MCF 10A (cell line): ENCODE results near the gene NINJ2. TPM values are rescaled to one million over a fixed set of nuclear protein-coding genes. Genes with fewer than 3 reads are reported as not detected.

Source experiments
- BruUV-seq: library from RNA; stranded (reverse); fragments of 400-500 nt; replicated peaks from 2 replicates; lab custom pipeline; 2021; lab: Mats Ljungman, UMichigan
- CTCF ChIA-PET: fragments of 300-600 bp; sonication (Branson Sonifier 250); formaldehyde crosslinking; extraction: SDS; loops from one replicate; lab custom pipeline; 2021; ENCODE audit warnings: antibody characterized with exemption, inconsistent platforms; lab: Yijun Ruan, JAX
- POLR2A ChIA-PET: fragments of 300-600, 350-650 bp; sonication (Branson Sonifier 250); formaldehyde crosslinking; extraction: SDS; loops from one replicate; lab custom pipeline; 2020; ENCODE audit warnings: antibody characterized with exemption, inconsistent platforms; lab: Yijun Ruan, JAX
- DNase-seq: peaks from one replicate; pipeline ENCODE4 v3.0.0-alpha.2; 2018; ENCODE audit not compliant: unreplicated experiment
- H3K27ac Mint-ChIP-seq: one replicate; pipeline ENCODE4 v1.8.0; 2022; ENCODE audit warnings: mild to moderate bottlenecking, low read depth, mixed read lengths; ENCODE audit not compliant: unreplicated experiment
- H3K27me3 Mint-ChIP-seq: one replicate; pipeline ENCODE4 v1.8.0; 2022; ENCODE audit warnings: mixed read lengths; ENCODE audit not compliant: insufficient read depth, unreplicated experiment
- H3K36me3 Mint-ChIP-seq: one replicate; pipeline ENCODE4 v1.8.0; 2022; ENCODE audit warnings: mild to moderate bottlenecking, moderate library complexity, mixed read lengths; ENCODE audit not compliant: insufficient read depth, unreplicated experiment
- H3K4me1 Mint-ChIP-seq: one replicate; pipeline ENCODE4 v1.8.0; 2022; ENCODE audit warnings: mixed read lengths; ENCODE audit not compliant: insufficient read depth, unreplicated experiment
- H3K4me3 Mint-ChIP-seq: one replicate; pipeline ENCODE4 v1.8.0; 2022; ENCODE audit warnings: mild to moderate bottlenecking, moderate library complexity, mixed read lengths; ENCODE audit not compliant: unreplicated experiment
- H3K9me3 Mint-ChIP-seq: one replicate; pipeline ENCODE4 v1.8.0; 2022; ENCODE audit warnings: mixed read lengths; ENCODE audit not compliant: unreplicated experiment
- intact Hi-C: fragments of 100-400 bp; cut with micrococcal nuclease; formaldehyde crosslinking; loops from 2 replicates; pipeline ENCODE4 v1.14.1; 2022
- total RNA-seq: library from RNA; stranded (reverse); gene quantifications from 2 replicates; pipeline ENCODE4 v1.2.3, GENCODE V29; 2022
- TF ChIP-seq, protein P1 (sequence below): fragments of 200-600 bp; IDR thresholded peaks from one replicate; pipeline ENCODE4 v1.8.0; 2022; ENCODE audit warnings: antibody characterized with exemption, mild to moderate bottlenecking; ENCODE audit not compliant: unreplicated experiment

The NINJ2 gene
- total RNA-seq, 1 experiment from 2014 or later: not detected

DNA sequence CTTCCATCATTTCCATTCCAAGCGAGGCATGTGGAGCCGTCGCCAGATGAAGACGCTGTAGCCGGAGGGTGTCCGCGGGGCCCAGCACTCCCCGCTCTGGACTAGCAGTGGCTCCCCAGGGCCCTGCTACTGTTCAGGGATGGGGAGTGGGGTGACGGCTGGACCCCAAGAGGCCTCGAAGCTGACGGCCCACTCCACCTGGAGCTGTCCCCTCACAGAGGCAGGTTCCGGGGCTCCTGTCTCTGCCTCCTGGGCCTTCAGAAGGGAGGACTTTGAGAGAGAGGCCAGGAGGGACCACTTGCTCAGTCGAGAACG lies 101.9 kb downstream of the NINJ2 start:
- Mint-ChIP-seq H3K4me1 (no peaks in the 10 kb centered on the region), H3K27ac (no peak overlapping the region), H3K9me3 (no peaks in the 10 kb centered on the region), H3K27me3 (peaks cover 25% of the 10 kb centered on the region), H3K36me3 (no peaks in the 10 kb centered on the region), H3K4me3 (no peak overlapping the region)
- intact Hi-C loops: no loop called here
- TF ChIP-seq, protein P1, sequence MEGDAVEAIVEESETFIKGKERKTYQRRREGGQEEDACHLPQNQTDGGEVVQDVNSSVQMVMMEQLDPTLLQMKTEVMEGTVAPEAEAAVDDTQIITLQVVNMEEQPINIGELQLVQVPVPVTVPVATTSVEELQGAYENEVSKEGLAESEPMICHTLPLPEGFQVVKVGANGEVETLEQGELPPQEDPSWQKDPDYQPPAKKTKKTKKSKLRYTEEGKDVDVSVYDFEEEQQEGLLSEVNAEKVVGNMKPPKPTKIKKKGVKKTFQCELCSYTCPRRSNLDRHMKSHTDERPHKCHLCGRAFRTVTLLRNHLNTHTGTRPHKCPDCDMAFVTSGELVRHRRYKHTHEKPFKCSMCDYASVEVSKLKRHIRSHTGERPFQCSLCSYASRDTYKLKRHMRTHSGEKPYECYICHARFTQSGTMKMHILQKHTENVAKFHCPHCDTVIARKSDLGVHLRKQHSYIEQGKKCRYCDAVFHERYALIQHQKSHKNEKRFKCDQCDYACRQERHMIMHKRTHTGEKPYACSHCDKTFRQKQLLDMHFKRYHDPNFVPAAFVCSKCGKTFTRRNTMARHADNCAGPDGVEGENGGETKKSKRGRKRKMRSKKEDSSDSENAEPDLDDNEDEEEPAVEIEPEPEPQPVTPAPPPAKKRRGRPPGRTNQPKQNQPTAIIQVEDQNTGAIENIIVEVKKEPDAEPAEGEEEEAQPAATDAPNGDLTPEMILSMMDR: no peak
- ChIA-PET POLR2A (no interaction called here), CTCF (interaction anchor here (0.7 to 0.9 kb wide), 3 partner anchors 14 to 1074 kb away, joined by 3 to 4 read pairs (median 4); no protein-coding TSS in a partner anchor)
- no peak for DNase-seq
- BruUV-seq: no TSS peak

DNA sequence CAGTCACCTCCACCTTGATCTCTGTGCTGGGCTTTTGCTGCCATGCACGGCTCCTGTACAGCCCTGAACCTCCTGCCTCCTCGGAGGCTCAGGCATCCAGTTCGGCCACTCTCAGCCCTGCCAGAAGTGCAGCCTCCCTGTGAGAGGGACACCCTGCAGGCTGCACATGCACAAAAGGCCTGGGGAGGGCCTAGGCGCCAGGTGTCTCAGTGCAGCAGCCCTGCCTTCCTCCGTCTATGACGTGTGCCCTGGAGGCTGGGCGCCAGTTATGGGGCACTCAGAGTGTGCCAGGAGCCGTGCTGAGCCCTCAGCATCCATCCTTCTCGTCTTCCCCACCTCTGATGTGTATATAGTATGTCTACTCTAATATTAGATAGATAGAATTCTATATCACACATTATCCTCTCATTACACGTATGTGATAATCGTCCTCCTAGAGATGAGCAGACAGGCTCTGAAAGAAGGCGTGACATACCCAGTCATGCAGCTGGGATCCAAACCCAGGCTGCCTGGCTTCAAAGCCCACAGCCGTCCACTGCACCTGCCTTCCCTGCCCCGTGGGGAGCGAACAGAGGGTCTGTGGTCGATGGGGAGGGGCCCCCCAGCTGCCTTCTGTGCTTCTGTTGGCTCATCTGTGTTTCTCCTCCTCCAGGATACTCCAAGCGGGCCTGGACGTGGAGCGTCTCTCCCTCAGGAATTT lies 102.4 kb downstream of the NINJ2 start:
- intact Hi-C loops: no loop called here
- Mint-ChIP-seq H3K9me3 (no peaks in the 10 kb centered on the region), H3K36me3 (no peaks in the 10 kb centered on the region), H3K27me3 (peaks cover 25% of the 10 kb centered on the region), H3K4me3 (no peak overlapping the region), H3K27ac (no peak overlapping the region), H3K4me1 (no peaks in the 10 kb centered on the region)
- no peak for DNase-seq
- TF ChIP-seq, protein P1: no peak
- BruUV-seq: no TSS peak
- CTCF ChIA-PET: interaction anchor here (0.7 to 0.9 kb wide), 2 partner anchors 392 to 1074 kb away, joined by 3 to 4 read pairs; no protein-coding TSS in a partner anchor
- POLR2A ChIA-PET: no interaction called here

DNA sequence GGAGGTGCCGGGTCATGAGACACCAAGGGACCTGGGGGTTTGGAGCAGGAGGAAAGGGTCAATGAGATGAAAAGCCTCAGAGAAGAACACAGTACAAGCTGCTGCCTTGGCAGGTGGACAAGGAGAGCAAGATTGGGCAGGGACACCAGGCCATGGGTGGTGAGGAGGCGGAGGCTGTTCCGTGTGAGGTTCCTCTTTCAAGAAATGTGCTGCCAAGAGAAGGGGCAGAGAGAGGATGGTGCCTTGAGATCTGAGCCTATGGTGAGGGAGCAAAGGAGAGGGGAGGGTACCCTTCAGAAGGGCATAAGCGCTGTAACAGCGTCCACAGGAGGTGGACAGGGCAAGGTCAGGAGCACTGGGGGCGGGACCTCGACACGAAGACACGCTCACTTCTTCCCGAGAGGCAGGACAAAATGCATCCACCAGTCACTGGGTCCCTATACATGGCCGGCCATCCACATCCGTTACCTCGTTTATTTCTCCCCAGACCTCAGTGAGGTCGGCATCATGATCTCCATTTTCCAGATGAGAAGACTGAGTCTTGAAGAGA lies 103.3 kb downstream of the NINJ2 start:
- CTCF ChIA-PET: no interaction called here
- no peak overlapping the region for H3K27ac Mint-ChIP-seq
- no peaks in the 10 kb centered on the region for H3K9me3 Mint-ChIP-seq

More for the DNA sequence above, 103.3 kb downstream of the NINJ2 start:
- no peak for DNase-seq
- POLR2A ChIA-PET: interaction anchor here (0.7 kb wide), 1 partner anchor 302 kb away, joined by 4 read pairs; no protein-coding TSS in a partner anchor
- Mint-ChIP-seq H3K4me3 (no peak overlapping the region), H3K4me1 (no peaks in the 10 kb centered on the region), H3K27me3 (peaks cover 25% of the 10 kb centered on the region), H3K36me3 (no peaks in the 10 kb centered on the region)
- TF ChIP-seq, protein P1: no peak
- intact Hi-C loops: no loop called here
- no TSS peak for BruUV-seq
